ENCODE data around the gene SIRT3. TPM values are rescaled to one million over a fixed set of nuclear protein-coding genes. Genes with fewer than 3 reads are reported as not detected.

Gene SIRT3
- total RNA-seq, 2 donors from 2014 or later: 15.1 to 16.9 TPM

- no peak for TF ChIP-seq CTCF (IDR thresholded peaks at IDR 0.05)
- Histone ChIP-seq H3K9me3 (no peaks in the 10 kb centered on the region), H3K36me3 (no peaks in the 10 kb centered on the region), H3K27me3 (no peaks in the 10 kb centered on the region), H3K4me1 (no peaks in the 10 kb centered on the region), H3K4me3 (no peak overlapping the region), H3K27ac (no peak overlapping the region), H3K9ac (ENCODE audit: low read depth in 2 of 2, low read length in 2 of 2) (no peak overlapping the region)
- intact Hi-C loops (cut with DNase I): loop anchor here (5.0 kb wide), 1 partner anchor 109 kb away; no protein-coding TSS in a partner anchor
- DNase-seq: no peak
Observed at GRCh38 chr11:253160-253885, 17.2 kb upstream of the SIRT3 start.

GRCh38 chr11:252666-253065, 16.5 kb upstream of the SIRT3 start:
- no peaks in the 10 kb centered on the region for H3K4me1 ChIP-seq
- no peak for DNase-seq
- H3K9me3 ChIP-seq: no peaks in the 10 kb centered on the region
- H3K4me3 ChIP-seq: no peak overlapping the region
- no peak overlapping the region for H3K9ac ChIP-seq (ENCODE audit: low read depth in 2 of 2, low read length in 2 of 2)
- H3K27me3 ChIP-seq: no peaks in the 10 kb centered on the region
- no peak for TF ChIP-seq CTCF (IDR thresholded peaks at IDR 0.05)
- H3K36me3 ChIP-seq: no peaks in the 10 kb centered on the region
- intact Hi-C loops (cut with DNase I): loop anchor here (5.0 kb wide), 1 partner anchor 110 kb away; no protein-coding TSS in a partner anchor
- no peak overlapping the region for H3K27ac ChIP-seq

GRCh38 chr11:251550-251949, 15.4 kb upstream of the SIRT3 start:
- DNase-seq: no peak
- no peaks in the 10 kb centered on the region for H3K4me1 ChIP-seq
- H3K9me3 ChIP-seq: no peaks in the 10 kb centered on the region
- no peak overlapping the region for H3K27ac ChIP-seq
- no peak overlapping the region for H3K9ac ChIP-seq (ENCODE audit: low read depth in 2 of 2, low read length in 2 of 2)
- intact Hi-C loops (cut with DNase I): loop anchor here (5.0 kb wide), 1 partner anchor 111 kb away; no protein-coding TSS in a partner anchor
- no peak for TF ChIP-seq CTCF (IDR thresholded peaks at IDR 0.05)
- no peak overlapping the region for H3K4me3 ChIP-seq
- H3K36me3 ChIP-seq: peaks cover 8% of the 10 kb centered on the region
- H3K27me3 ChIP-seq: no peaks in the 10 kb centered on the region

GRCh38 chr11:250740-251299, 14.7 kb upstream of the SIRT3 start:
- Histone ChIP-seq H3K4me3 (no peak overlapping the region), H3K36me3 (peaks cover 8% of the 10 kb centered on the region), H3K27ac (no peak overlapping the region), H3K9ac (ENCODE audit: low read depth in 2 of 2, low read length in 2 of 2) (no peak overlapping the region), H3K9me3 (no peaks in the 10 kb centered on the region), H3K27me3 (no peaks in the 10 kb centered on the region), H3K4me1 (no peaks in the 10 kb centered on the region)
- TF ChIP-seq CTCF (IDR thresholded peaks at IDR 0.05): peak; percentile 60
- peak; percentile 64 for DNase-seq
- intact Hi-C loops (cut with DNase I): loop anchor here (5.0 kb wide), 1 partner anchor 111 kb away; no protein-coding TSS in a partner anchor

GRCh38 chr11:250274-250673, 14.1 kb upstream of the SIRT3 start:
- Histone ChIP-seq H3K27ac (no peak overlapping the region), H3K36me3 (peaks cover 8% of the 10 kb centered on the region), H3K27me3 (no peaks in the 10 kb centered on the region), H3K9me3 (no peaks in the 10 kb centered on the region), H3K4me3 (no peak overlapping the region), H3K9ac (ENCODE audit: low read depth in 2 of 2, low read length in 2 of 2) (no peak overlapping the region), H3K4me1 (no peaks in the 10 kb centered on the region)
- TF ChIP-seq CTCF (IDR thresholded peaks at IDR 0.05): no peak
- DNase-seq: no peak
- intact Hi-C loops (cut with DNase I): loop anchor here (5.0 kb wide), 1 partner anchor 112 kb away; no protein-coding TSS in a partner anchor

Data from colonic mucosa (tissue), 4 donors.